ENCODE results near the gene HSBP1. TPM values are rescaled to one million over a fixed set of nuclear protein-coding genes. Genes with fewer than 3 reads are reported as not detected.

HSBP1 gene
- total and polyA plus RNA-seq, 2 of the 13 experiments (the other 11 are each of a cell fraction or from before 2014, with no cell fraction given) = 249 to 292 TPM

DNA sequence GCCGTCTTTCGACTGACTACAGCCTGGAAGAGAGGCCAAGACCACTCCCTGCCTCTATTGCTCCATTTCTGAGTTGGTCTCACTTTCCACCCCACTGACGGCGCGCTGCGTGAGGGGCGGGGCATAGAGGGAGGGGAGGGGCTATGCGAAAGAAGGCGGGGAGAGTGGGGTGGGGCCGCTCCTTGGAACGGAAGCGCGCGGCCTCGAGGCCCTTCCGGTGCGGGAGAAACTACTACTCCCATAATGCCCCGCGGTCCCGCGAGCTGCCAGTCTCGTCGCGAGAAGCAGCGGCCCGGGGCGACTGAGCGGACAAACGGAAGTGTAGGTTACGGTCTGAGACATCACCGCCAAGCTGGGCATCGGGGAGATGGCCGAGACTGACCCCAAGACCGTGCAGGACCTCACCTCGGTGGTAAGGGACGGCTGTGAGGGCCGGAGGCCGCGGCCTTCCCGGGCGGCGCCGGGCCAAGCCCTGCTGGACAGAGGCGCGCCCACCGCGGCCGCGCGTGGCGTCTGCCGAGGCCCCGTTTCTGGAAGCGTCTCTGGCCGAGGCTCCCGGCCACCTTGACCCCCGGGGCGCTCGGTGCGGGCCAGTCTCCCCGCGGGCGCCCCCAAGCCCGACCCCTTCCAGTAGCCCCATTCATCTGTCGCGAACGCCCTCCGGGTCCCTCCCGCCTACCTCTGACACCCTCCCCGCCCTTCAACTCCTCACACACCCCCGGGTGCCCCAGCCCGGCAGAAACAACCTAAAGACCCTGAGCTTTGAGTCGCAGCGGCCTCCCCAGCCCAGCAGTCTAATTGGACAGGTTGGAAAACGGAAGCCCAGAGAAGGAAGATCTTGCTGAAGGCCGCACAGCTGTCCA lies at the start of gene HSBP1 (continued):
- TF ChIP-seq, protein P1, sequence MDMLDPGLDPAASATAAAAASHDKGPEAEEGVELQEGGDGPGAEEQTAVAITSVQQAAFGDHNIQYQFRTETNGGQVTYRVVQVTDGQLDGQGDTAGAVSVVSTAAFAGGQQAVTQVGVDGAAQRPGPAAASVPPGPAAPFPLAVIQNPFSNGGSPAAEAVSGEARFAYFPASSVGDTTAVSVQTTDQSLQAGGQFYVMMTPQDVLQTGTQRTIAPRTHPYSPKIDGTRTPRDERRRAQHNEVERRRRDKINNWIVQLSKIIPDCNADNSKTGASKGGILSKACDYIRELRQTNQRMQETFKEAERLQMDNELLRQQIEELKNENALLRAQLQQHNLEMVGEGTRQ (IDR thresholded peaks at IDR 0.05; ENCODE audit: low read depth, low read length) = no peak
- TF ChIP-seq, protein P1 (CRISPR knock-in tag; IDR thresholded peaks at IDR 0.05; ENCODE audit: borderline replicate concordance) = no peak
- TF ChIP-seq ELF4 (CRISPR knock-in tag; IDR thresholded peaks at IDR 0.05; ENCODE audit: borderline replicate concordance) = no peak
- peak; percentile 94; the same call in 1 of the 2 replicates for TF ChIP-seq SIN3A (IDR thresholded peaks at IDR 0.05; ENCODE audit: borderline replicate concordance, low read depth, low read length)
- TF ChIP-seq, protein P2, sequence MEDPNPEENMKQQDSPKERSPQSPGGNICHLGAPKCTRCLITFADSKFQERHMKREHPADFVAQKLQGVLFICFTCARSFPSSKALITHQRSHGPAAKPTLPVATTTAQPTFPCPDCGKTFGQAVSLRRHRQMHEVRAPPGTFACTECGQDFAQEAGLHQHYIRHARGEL (CRISPR knock-in tag; IDR thresholded peaks at IDR 0.05) = no peak
- no peak for TF ChIP-seq GATA4 (IDR thresholded peaks at IDR 0.05; ENCODE audit: borderline replicate concordance, low read depth)
- TF ChIP-seq NR2F1 (CRISPR knock-in tag; IDR thresholded peaks at IDR 0.05) = 0 out of 4 replicates have a peak, but pooled peaks of 1 of the 2 experiments have one; percentile 24
- no peak for TF ChIP-seq NBN (conservative IDR thresholded peaks at IDR 0.05)
- TF ChIP-seq, protein P3, sequence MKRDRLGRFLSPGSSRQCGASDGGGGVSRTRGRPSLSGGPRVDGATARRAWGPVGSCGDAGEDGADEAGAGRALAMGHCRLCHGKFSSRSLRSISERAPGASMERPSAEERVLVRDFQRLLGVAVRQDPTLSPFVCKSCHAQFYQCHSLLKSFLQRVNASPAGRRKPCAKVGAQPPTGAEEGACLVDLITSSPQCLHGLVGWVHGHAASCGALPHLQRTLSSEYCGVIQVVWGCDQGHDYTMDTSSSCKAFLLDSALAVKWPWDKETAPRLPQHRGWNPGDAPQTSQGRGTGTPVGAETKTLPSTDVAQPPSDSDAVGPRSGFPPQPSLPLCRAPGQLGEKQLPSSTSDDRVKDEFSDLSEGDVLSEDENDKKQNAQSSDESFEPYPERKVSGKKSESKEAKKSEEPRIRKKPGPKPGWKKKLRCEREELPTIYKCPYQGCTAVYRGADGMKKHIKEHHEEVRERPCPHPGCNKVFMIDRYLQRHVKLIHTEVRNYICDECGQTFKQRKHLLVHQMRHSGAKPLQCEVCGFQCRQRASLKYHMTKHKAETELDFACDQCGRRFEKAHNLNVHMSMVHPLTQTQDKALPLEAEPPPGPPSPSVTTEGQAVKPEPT (CRISPR knock-in tag; IDR thresholded peaks at IDR 0.05; ENCODE audit: low read depth) = peak; percentile 46; the same call in 1 of the 2 replicates
- TF ChIP-seq, protein P4, sequence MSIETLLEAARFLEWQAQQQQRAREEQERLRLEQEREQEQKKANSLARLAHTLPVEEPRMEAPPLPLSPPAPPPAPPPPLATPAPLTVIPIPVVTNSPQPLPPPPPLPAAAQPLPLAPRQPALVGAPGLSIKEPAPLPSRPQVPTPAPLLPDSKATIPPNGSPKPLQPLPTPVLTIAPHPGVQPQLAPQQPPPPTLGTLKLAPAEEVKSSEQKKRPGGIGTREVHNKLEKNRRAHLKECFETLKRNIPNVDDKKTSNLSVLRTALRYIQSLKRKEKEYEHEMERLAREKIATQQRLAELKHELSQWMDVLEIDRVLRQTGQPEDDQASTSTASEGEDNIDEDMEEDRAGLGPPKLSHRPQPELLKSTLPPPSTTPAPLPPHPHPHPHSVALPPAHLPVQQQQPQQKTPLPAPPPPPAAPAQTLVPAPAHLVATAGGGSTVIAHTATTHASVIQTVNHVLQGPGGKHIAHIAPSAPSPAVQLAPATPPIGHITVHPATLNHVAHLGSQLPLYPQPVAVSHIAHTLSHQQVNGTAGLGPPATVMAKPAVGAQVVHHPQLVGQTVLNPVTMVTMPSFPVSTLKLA (IDR thresholded peaks at IDR 0.05) = no peak
- TF ChIP-seq NFIB (CRISPR knock-in tag; IDR thresholded peaks at IDR 0.05; ENCODE audit: borderline replicate concordance) = no peak
- 0 out of 2 replicates have a peak, but pooled peaks have one; percentile 11 for TF ChIP-seq RCOR2 (CRISPR knock-in tag; IDR thresholded peaks at IDR 0.05)
- 0 out of 2 replicates have a peak, but pooled peaks have one; percentile 5 for TF ChIP-seq ZNF260 (CRISPR knock-in tag; IDR thresholded peaks at IDR 0.05; ENCODE audit: borderline replicate concordance, low read depth)
- TF ChIP-seq FOSL2 (CRISPR knock-in tag; IDR thresholded peaks at IDR 0.05) = peak; percentile 43; the same call in 1 of the 2 replicates
- TF ChIP-seq PPARG (CRISPR knock-in tag; conservative IDR thresholded peaks at IDR 0.05) = peak; percentile 40; the same call in 1 of the 2 replicates
- TF ChIP-seq, protein P5, sequence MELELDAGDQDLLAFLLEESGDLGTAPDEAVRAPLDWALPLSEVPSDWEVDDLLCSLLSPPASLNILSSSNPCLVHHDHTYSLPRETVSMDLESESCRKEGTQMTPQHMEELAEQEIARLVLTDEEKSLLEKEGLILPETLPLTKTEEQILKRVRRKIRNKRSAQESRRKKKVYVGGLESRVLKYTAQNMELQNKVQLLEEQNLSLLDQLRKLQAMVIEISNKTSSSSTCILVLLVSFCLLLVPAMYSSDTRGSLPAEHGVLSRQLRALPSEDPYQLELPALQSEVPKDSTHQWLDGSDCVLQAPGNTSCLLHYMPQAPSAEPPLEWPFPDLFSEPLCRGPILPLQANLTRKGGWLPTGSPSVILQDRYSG (CRISPR knock-in tag; IDR thresholded peaks at IDR 0.05) = 0 out of 2 replicates have a peak, but pooled peaks have one; percentile 66
- no peak; the same call in 1 of the 2 replicates for TF ChIP-seq ZFP62 (CRISPR knock-in tag; IDR thresholded peaks at IDR 0.05)
- no peak for TF ChIP-seq ZSCAN9 (CRISPR knock-in tag; IDR thresholded peaks at IDR 0.05; ENCODE audit: borderline replicate concordance)
- 0 out of 2 replicates have a peak, but pooled peaks have one; percentile 24 for TF ChIP-seq ZBTB42 (CRISPR knock-in tag; IDR thresholded peaks at IDR 0.05)
- TF ChIP-seq POLR2G (IDR thresholded peaks at IDR 0.05; ENCODE audit: low read depth, low read length) = peak; percentile 92
- no peak for TF ChIP-seq EP300 (IDR thresholded peaks at IDR 0.05; ENCODE audit: low read depth in 2 of 2, low read length in 2 of 2)
- no peak for TF ChIP-seq EP300 (CRISPR knock-in tag; IDR thresholded peaks at IDR 0.05; ENCODE audit: borderline replicate concordance)
